ENCODE data around the gene S1PR4. TPM values are rescaled to one million over a fixed set of nuclear protein-coding genes. Genes with fewer than 3 reads are reported as not detected.

The S1PR4 gene
- total and polyA plus RNA-seq, 2 experiments from 2014 or later: 0.07 TPM; not detected in 1

- Histone ChIP-seq H3K27ac (no peak overlapping the region), H3K4me2 (no peak overlapping the region), H4K20me1 (ENCODE audit: insufficient read depth, poor library complexity, severe bottlenecking) (no peaks in the 10 kb centered on the region), H3K36me3 (replicated peaks; ENCODE audit: insufficient read depth, low read depth) (no peaks in the 10 kb centered on the region), H3K9me3 (ENCODE audit: low read depth) (no peaks in the 10 kb centered on the region), H3K27me3 (no peaks in the 10 kb centered on the region), H3K4me1 (ENCODE audit: insufficient read depth) (no peaks in the 10 kb centered on the region), H3K79me2 (no peaks in the 10 kb centered on the region), H3K9me2 (replicated peaks; ENCODE audit: insufficient read depth) (no peaks in the 10 kb centered on the region), H2AFZ (no peak overlapping the region), H3K4me3 (no peak overlapping the region)
- no peak for DNase-seq (ENCODE audit: low spot score)
- 81% methylated on average over 23 of the region's 23 CpGs for WGBS (ENCODE audit: low lambda C conversion rate, missing lambda C conversion rate)
- no peak for TF ChIP-seq EZH2phosphoT487 (IDR thresholded peaks at IDR 0.05; ENCODE audit: low read depth, severe bottlenecking, unreplicated experiment)
Measured at GRCh38 chr19:3157096-3157845, 21.3 kb upstream of the S1PR4 start.

DNA sequence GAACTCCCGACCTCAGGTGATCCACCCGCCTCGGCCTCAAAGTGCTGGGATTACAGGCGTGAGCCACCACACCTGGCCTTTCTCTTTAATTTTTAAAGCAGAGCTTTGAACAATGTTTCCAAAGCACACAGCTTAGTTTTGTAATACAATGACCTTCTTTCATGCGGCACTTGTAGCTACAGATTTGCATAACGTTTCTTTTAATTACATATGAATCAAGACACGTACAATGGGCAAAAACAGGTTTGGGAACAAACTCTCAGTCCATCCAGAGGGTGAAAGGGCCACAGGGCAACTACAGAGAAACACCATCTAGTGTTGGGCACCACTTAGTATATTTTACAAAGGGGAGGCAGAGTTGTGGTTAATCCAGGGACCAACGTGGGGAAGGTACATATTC lies 19.0 kb upstream of the S1PR4 start:
- H3K36me3 ChIP-seq (replicated peaks; ENCODE audit: insufficient read depth, low read depth): no peaks in the 10 kb centered on the region
- H3K27ac ChIP-seq: no peak overlapping the region
- no peak overlapping the region for H3K4me2 ChIP-seq
- H3K79me2 ChIP-seq: no peaks in the 10 kb centered on the region
- TF ChIP-seq EZH2phosphoT487 (IDR thresholded peaks at IDR 0.05; ENCODE audit: low read depth, severe bottlenecking, unreplicated experiment): no peak
- no peak for TF ChIP-seq EZH2 (IDR thresholded peaks at IDR 0.05; ENCODE audit: borderline replicate concordance)
- TF ChIP-seq, protein P1, sequence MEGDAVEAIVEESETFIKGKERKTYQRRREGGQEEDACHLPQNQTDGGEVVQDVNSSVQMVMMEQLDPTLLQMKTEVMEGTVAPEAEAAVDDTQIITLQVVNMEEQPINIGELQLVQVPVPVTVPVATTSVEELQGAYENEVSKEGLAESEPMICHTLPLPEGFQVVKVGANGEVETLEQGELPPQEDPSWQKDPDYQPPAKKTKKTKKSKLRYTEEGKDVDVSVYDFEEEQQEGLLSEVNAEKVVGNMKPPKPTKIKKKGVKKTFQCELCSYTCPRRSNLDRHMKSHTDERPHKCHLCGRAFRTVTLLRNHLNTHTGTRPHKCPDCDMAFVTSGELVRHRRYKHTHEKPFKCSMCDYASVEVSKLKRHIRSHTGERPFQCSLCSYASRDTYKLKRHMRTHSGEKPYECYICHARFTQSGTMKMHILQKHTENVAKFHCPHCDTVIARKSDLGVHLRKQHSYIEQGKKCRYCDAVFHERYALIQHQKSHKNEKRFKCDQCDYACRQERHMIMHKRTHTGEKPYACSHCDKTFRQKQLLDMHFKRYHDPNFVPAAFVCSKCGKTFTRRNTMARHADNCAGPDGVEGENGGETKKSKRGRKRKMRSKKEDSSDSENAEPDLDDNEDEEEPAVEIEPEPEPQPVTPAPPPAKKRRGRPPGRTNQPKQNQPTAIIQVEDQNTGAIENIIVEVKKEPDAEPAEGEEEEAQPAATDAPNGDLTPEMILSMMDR (IDR thresholded peaks at IDR 0.05; ENCODE audit: poor library complexity): no peak
- 72% methylated on average over 8 of the region's 8 CpGs for WGBS (ENCODE audit: low lambda C conversion rate, missing lambda C conversion rate)
- H2AFZ ChIP-seq: no peak overlapping the region
- no peaks in the 10 kb centered on the region for H3K4me1 ChIP-seq (ENCODE audit: insufficient read depth)
- H4K20me1 ChIP-seq (ENCODE audit: insufficient read depth, poor library complexity, severe bottlenecking): no peaks in the 10 kb centered on the region
- no peak for DNase-seq (ENCODE audit: low spot score)
- no peaks in the 10 kb centered on the region for H3K9me2 ChIP-seq (replicated peaks; ENCODE audit: insufficient read depth)
- H3K9me3 ChIP-seq (ENCODE audit: low read depth): no peaks in the 10 kb centered on the region
- no peaks in the 10 kb centered on the region for H3K27me3 ChIP-seq
- no peak overlapping the region for H3K4me3 ChIP-seq

- no peak overlapping the region for H3K4me2 ChIP-seq
- no peaks in the 10 kb centered on the region for H3K36me3 ChIP-seq (replicated peaks; ENCODE audit: insufficient read depth, low read depth)
- H3K4me3 ChIP-seq: no peak overlapping the region
- no peaks in the 10 kb centered on the region for H3K9me3 ChIP-seq (ENCODE audit: low read depth)
- no peak overlapping the region for H2AFZ ChIP-seq
- DNase-seq (ENCODE audit: low spot score): no peak
- H3K27me3 ChIP-seq: no peaks in the 10 kb centered on the region
- TF ChIP-seq, protein P1 (IDR thresholded peaks at IDR 0.05; ENCODE audit: poor library complexity): no peak
- TF ChIP-seq EZH2phosphoT487 (IDR thresholded peaks at IDR 0.05; ENCODE audit: low read depth, severe bottlenecking, unreplicated experiment) (no peak), EZH2 (IDR thresholded peaks at IDR 0.05; ENCODE audit: borderline replicate concordance) (no peak)
- H3K4me1 ChIP-seq (ENCODE audit: insufficient read depth): no peaks in the 10 kb centered on the region
- H4K20me1 ChIP-seq (ENCODE audit: insufficient read depth, poor library complexity, severe bottlenecking): no peaks in the 10 kb centered on the region
- no peaks in the 10 kb centered on the region for H3K9me2 ChIP-seq (replicated peaks; ENCODE audit: insufficient read depth)
- H3K27ac ChIP-seq: no peak overlapping the region
- WGBS (ENCODE audit: low lambda C conversion rate, missing lambda C conversion rate): 89% methylated on average over 3 of the region's 3 CpGs
- H3K79me2 ChIP-seq: no peaks in the 10 kb centered on the region
Measured at GRCh38 chr19:3160219-3160618, 18.4 kb upstream of the S1PR4 start.

DNA sequence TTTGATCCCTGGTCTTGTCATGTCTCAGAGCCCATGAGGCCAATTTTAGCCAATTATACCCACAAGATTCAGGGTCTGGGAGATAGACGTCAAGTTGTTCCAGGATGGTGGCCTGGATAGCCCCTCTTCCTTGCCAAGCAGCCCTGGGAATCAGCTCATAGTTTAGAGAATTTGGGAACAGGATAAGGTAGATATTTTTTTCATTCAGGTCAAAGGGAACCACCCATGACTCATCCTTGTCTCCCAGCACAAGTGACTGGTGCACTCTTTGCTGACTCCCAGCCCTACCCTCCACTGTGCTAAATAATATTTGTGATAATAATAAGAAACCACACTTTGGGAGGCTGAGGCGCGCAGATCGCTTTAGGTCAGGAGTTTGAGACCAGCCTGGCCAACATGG lies 17.1 kb upstream of the S1PR4 start:
- WGBS (ENCODE audit: low lambda C conversion rate, missing lambda C conversion rate): 94% methylated on average over 4 of the region's 4 CpGs
- Histone ChIP-seq H3K27me3 (no peaks in the 10 kb centered on the region), H3K9me2 (replicated peaks; ENCODE audit: insufficient read depth) (no peaks in the 10 kb centered on the region), H3K27ac (no peak overlapping the region), H3K4me1 (ENCODE audit: insufficient read depth) (no peaks in the 10 kb centered on the region), H3K79me2 (no peaks in the 10 kb centered on the region), H3K4me2 (no peak overlapping the region), H3K4me3 (no peak overlapping the region), H3K36me3 (replicated peaks; ENCODE audit: insufficient read depth, low read depth) (no peaks in the 10 kb centered on the region), H2AFZ (no peak overlapping the region), H3K9me3 (ENCODE audit: low read depth) (no peaks in the 10 kb centered on the region), H4K20me1 (ENCODE audit: insufficient read depth, poor library complexity, severe bottlenecking) (no peaks in the 10 kb centered on the region)
- TF ChIP-seq EZH2 (IDR thresholded peaks at IDR 0.05; ENCODE audit: borderline replicate concordance) (no peak), EZH2phosphoT487 (IDR thresholded peaks at IDR 0.05; ENCODE audit: low read depth, severe bottlenecking, unreplicated experiment) (no peak)
- TF ChIP-seq, protein P1 (IDR thresholded peaks at IDR 0.05; ENCODE audit: poor library complexity): no peak
- no peak for DNase-seq (ENCODE audit: low spot score)

Data from hepatocyte (in vitro differentiated cells).